Fibroblast of skin of abdomen (primary cell): ENCODE data around the gene MYH6.
A peak's percentile ranks its signal among the peaks of the same experiment; 100 is the strongest.
"Not testable (repeated sequence)": the region's sequence is repeated elsewhere in the genome, so short reads cannot be mapped to it uniquely, and the experiment has no call there.

ENCODE experiments used
- DNase-seq: peaks from one replicate; pipeline ENCODE4 v3.0.0-alpha.2; 2013

MYH6 gene

GRCh38 chr14:23389871-23390270, 18.2 kb downstream of the MYH6 start:
- not testable (repeated sequence) for DNase-seq

- DNase-seq: no peak
Measured at GRCh38 chr14:23389396-23389795, 18.7 kb downstream of the MYH6 start.

- DNase-seq: no peak
Measured at GRCh38 chr14:23388996-23389395, 19.1 kb downstream of the MYH6 start.

GRCh38 chr14:23387916-23388882, 19.9 kb downstream of the MYH6 start:
- no peak for DNase-seq

GRCh38 chr14:23386999-23387398, 21.1 kb downstream of the MYH6 start:
- DNase-seq: no peak

GRCh38 chr14:23386266-23386657, 21.8 kb downstream of the MYH6 start:
- not testable (repeated sequence) for DNase-seq

GRCh38 chr14:23385642-23386265, 22.3 kb downstream of the MYH6 start:
- no peak for DNase-seq

GRCh38 chr14:23385244-23385641, 22.8 kb downstream of the MYH6 start:
- no peak for DNase-seq

- no peak for DNase-seq
Measured at GRCh38 chr14:23384364-23385080, 23.6 kb downstream of the MYH6 start.

GRCh38 chr14:23382731-23383440, 25.2 kb downstream of the MYH6 start:
- no peak for DNase-seq

GRCh38 chr14:23382276-23382675, 25.8 kb downstream of the MYH6 start:
- DNase-seq: no peak

GRCh38 chr14:23381871-23382270, 26.2 kb downstream of the MYH6 start:
- no peak for DNase-seq

GRCh38 chr14:23380976-23381375, 27.1 kb downstream of the MYH6 start:
- no peak for DNase-seq

- no peak for DNase-seq
Measured at GRCh38 chr14:23380197-23380914, 27.7 kb downstream of the MYH6 start.

- DNase-seq: peak; percentile 28
Measured at GRCh38 chr14:23379366-23380196, 28.5 kb downstream of the MYH6 start.

GRCh38 chr14:23378612-23379220, 29.4 kb downstream of the MYH6 start:
- no peak for DNase-seq

- DNase-seq: no peak
Measured at GRCh38 chr14:23377573-23378563, 30.2 kb downstream of the MYH6 start.

GRCh38 chr14:23377198-23377550, 30.9 kb downstream of the MYH6 start:
- DNase-seq: no peak

- DNase-seq: no peak
Measured at GRCh38 chr14:23376482-23377197, 31.4 kb downstream of the MYH6 start, which contains the start of gene CMTM5. Gene CMTM5 (plus strand): TSS chr14:23377046. CDS start chr14:23377252, 206 bp downstream.
